Duodenal mucosa (tissue), 2 donors: Measurements from ENCODE around the gene SLC1A6.

ENCODE experiments used
- H3K27ac ChIP-seq: one replicate; pipeline ENCODE4 v1.7.0; 2013; ENCODE audit warnings: low read depth, low read length
- H3K27me3 ChIP-seq, 2 donors: one replicate each; pipeline ENCODE4 v1.7.0; 2013; ENCODE audit warnings: low read length in 2 of 2, control low read depth in 1 of 2; ENCODE audit not compliant: insufficient read depth in 2 of 2, control insufficient read depth in 1 of 2
- H3K36me3 ChIP-seq, 2 donors: one replicate each; pipeline ENCODE4 v1.7.0; 2013; ENCODE audit warnings: low read length in 2 of 2, control low read depth in 1 of 2; ENCODE audit not compliant: insufficient read depth in 2 of 2, control insufficient read depth in 1 of 2
- H3K4me1 ChIP-seq, 2 donors: one replicate each; pipeline ENCODE4 v1.7.0; 2013; ENCODE audit warnings: low read length in 2 of 2, control low read depth in 1 of 2; ENCODE audit not compliant: insufficient read depth in 2 of 2, control insufficient read depth in 1 of 2
- H3K4me3 ChIP-seq, 2 donors: one replicate each; pipeline ENCODE4 v1.7.0; 2013; ENCODE audit warnings: low read length in 2 of 2, low read depth in 1 of 2
- H3K9ac ChIP-seq, 2 donors: one replicate each; pipeline ENCODE4 v1.7.0; 2013; ENCODE audit warnings: low read length in 2 of 2, low read depth in 1 of 2
- H3K9me3 ChIP-seq, 2 donors: one replicate each; pipeline ENCODE4 v1.7.0; 2013; ENCODE audit warnings: low read length in 2 of 2, control low read depth in 1 of 2; ENCODE audit not compliant: control insufficient read depth in 1 of 2

The SLC1A6 gene

DNA sequence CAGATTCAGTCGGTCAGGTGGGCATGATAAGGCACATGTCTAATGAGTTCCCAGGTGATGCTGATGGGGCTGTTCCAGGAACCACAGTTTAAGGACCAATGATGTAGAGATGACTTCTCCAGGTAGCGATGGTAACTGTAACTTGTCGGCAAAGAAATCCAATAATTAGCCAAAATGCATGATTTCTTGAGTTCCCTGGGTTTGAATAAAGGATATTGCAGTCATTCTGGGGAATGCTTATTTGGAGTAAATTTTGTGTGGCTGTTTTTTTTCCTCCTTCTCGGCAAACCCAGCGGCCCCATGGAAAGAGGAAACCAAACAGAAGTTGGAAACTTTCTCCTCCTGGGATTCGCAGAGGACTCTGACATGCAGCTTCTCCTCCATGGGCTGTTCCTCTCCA, 38.5 kb downstream of the SLC1A6 start, which contains the start of gene OR7C2:
OR7C2 (plus strand) TSS at position 301 of the 400 bp plus-strand sequence; CDS start at position 301, 0 bp downstream.
- H3K9me3 ChIP-seq: no peaks in the 10 kb centered on the region
- no peaks in the 10 kb centered on the region for H3K36me3 ChIP-seq

GRCh38 chr19:14940266-14940665, 39.4 kb downstream of the SLC1A6 start:
- H3K4me1 ChIP-seq: no peaks in the 10 kb centered on the region
- no peaks in the 10 kb centered on the region for H3K9me3 ChIP-seq
- no peaks in the 10 kb centered on the region for H3K36me3 ChIP-seq
- no peaks in the 10 kb centered on the region for H3K27me3 ChIP-seq
- no peak overlapping the region for H3K9ac ChIP-seq
- H3K4me3 ChIP-seq: no peak overlapping the region
- no peak overlapping the region for H3K27ac ChIP-seq

More for the DNA sequence above, 38.5 kb downstream of the SLC1A6 start, which contains the start of gene OR7C2:
- H3K27me3 ChIP-seq: no peaks in the 10 kb centered on the region
- H3K27ac ChIP-seq: no peak within 1 kb of the TSS
- no peak within 1 kb of the TSS for H3K4me3 ChIP-seq
- H3K4me1 ChIP-seq: no peaks in the 10 kb centered on the region
- no peak within 1 kb of the TSS for H3K9ac ChIP-seq

- Histone ChIP-seq H3K4me3 (no peak overlapping the region), H3K36me3 (no peaks in the 10 kb centered on the region), H3K27ac (no peak overlapping the region), H3K4me1 (no peaks in the 10 kb centered on the region), H3K27me3 (no peaks in the 10 kb centered on the region), H3K9me3 (no peaks in the 10 kb centered on the region), H3K9ac (no peak overlapping the region)
Measured at GRCh38 chr19:14933506-14933905, 46.2 kb downstream of the SLC1A6 start.

DNA sequence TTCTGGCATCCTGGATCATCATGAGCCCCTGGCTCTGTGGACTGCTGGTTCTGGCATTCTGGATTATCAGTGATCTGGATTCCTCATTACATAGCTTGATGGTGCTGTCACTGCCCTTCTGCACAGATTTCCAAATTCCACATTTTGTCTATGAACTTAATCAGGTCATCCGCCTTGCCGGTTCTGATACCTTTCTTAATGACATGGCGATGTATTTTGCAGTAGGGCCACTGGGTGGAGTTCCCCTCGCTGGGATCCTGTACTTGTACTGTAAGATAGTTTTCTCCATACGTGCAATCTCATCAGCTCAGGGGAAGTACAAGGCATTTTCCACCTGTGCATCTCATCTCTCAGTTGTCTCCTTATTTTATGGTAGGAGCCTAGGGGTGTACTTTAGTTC, 62.8 kb downstream of the SLC1A6 start:
- Histone ChIP-seq H3K36me3 (no peaks in the 10 kb centered on the region), H3K27me3 (no peaks in the 10 kb centered on the region), H3K27ac (no peak overlapping the region), H3K4me1 (no peaks in the 10 kb centered on the region), H3K4me3 (no peak overlapping the region), H3K9me3 (no peaks in the 10 kb centered on the region), H3K9ac (no peak overlapping the region)

DNA sequence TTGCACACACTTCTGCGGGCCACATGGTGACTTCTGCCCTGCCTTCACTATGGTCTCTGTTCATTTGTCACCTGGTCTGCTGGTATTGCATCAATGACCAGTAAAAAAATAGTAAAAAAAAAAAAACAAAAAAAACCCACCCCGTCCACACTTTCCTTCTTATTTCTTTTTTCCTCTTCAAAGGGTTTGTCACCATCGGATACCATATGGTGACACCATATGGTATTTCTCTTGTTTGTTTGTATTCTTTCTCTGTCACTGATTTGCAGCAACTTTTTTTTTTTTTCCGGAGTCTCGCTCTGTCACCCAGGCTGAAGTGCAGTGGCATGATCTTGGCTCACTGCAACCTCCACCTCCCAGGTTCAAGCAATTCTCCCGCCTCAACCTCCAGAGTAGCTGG, 64.5 kb downstream of the SLC1A6 start:
- H3K27me3 ChIP-seq: no peaks in the 10 kb centered on the region
- H3K9ac ChIP-seq: no peak overlapping the region
- H3K36me3 ChIP-seq: no peaks in the 10 kb centered on the region
- H3K9me3 ChIP-seq: no peaks in the 10 kb centered on the region
- H3K4me1 ChIP-seq: no peaks in the 10 kb centered on the region
- no peak overlapping the region for H3K27ac ChIP-seq
- no peak overlapping the region for H3K4me3 ChIP-seq

DNA sequence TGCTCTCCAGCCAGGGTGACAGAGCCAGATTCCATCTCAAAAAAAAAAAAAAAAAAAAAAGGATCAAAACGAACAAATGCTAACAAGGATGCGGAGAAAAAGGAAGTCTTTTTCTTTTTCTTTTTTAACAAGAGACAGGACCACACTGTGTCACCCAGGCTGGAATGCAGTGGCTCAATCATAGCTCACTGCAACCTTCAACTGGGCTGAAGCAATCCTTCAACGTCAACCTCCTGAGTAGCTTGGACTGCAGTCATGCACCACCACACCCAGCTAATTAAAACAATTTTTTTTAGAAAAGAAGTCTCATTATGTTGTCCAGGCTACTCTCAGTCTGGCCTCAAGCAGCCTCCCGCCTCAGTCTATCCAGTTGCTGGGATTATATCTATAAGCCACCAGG, 73.0 kb downstream of the SLC1A6 start:
- Histone ChIP-seq H3K9me3 (no peaks in the 10 kb centered on the region), H3K4me3 (no peak overlapping the region), H3K4me1 (no peaks in the 10 kb centered on the region), H3K27me3 (peaks cover 0 to 3% of the 10 kb centered on the region in 2 donors), H3K36me3 (no peaks in the 10 kb centered on the region), H3K9ac (no peak overlapping the region), H3K27ac (no peak overlapping the region)

DNA sequence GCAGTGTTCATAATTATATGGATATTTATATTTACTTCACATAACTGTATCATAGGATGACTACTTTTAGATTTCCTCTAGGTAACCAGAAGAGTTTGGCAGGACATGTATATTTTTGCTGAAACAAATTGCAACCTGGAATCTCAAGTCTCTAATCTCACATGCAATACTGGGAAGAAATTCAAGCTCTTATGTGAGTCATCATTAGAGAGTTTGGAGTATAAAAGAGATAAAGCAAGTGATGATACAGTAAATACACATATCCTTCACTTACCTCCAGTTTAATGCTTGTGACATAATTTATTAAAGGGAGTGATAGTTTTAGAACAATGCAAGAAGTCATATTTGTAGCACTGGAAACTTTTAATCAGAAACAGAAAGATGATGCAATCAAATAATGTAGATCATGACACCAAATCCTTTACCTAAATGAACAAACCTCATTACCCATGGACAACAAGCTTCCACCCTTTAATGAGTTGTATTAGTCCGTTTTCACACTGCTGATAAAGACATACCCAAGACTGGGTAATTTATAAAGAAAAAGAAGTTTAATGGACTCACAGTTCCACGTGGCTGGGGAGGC, 77.9 kb downstream of the SLC1A6 start:
- H3K27me3 ChIP-seq: peaks cover 0 to 8% of the 10 kb centered on the region in 2 donors
- no peak overlapping the region for H3K9ac ChIP-seq
- no peak overlapping the region for H3K27ac ChIP-seq
- no peaks in the 10 kb centered on the region for H3K9me3 ChIP-seq
- H3K4me1 ChIP-seq: no peaks in the 10 kb centered on the region
- no peaks in the 10 kb centered on the region for H3K36me3 ChIP-seq
- H3K4me3 ChIP-seq: no peak overlapping the region
